CD4-positive, alpha-beta T cell (primary cell): ENCODE data around the gene FAM83E. TPM values are rescaled to one million over a fixed set of nuclear protein-coding genes. Genes with fewer than 3 reads are reported as not detected.
"Not testable (repeated sequence)": the region's sequence is repeated elsewhere in the genome, so short reads cannot be mapped to it uniquely, and the experiment has no call there.

ENCODE experiments used
- ATAC-seq: fragments of 200-7000 bp; cut with Tn5 transposase; one replicate; pipeline ENCODE4 v1.10.0; 2022; ENCODE audit warnings: mild to moderate bottlenecking; ENCODE audit not compliant: poor library complexity
- CTCF ChIA-PET: fragments of 350-600 bp; sonication (Branson Sonifier 250); formaldehyde crosslinking; loops from one replicate; lab custom pipeline; 2021; ENCODE audit warnings: antibody characterized with exemption, inconsistent platforms; lab: Charles Lee
- POLR2A ChIA-PET: fragments of 350-600 bp; sonication (Branson Sonifier 250); formaldehyde crosslinking; loops from one replicate; lab custom pipeline; 2021; ENCODE audit warnings: antibody characterized with exemption, inconsistent platforms; lab: Charles Lee
- DNase-seq, 14 experiments: peaks; one replicate each; pipeline ENCODE4 v3.0.0-alpha.2; 2013 to 2020; ENCODE audit warnings: mixed read lengths in 2 of 14
- H3K27ac ChIP-seq, 2 donors: one replicate each; pipeline versions ENCODE4 v1.5.1 to v1.7.0; 2013; ENCODE audit warnings: low read length in 2 of 2, low read depth in 1 of 2, mild to moderate bottlenecking in 1 of 2
- H3K27me3 ChIP-seq, 2 experiments: 1 replicate in 1 of 2; 2 replicates in 1 of 2; pipeline versions ENCODE4 v1.6.1 to v1.7.0; 2013; ENCODE audit warnings: low read length in 2 of 2, control low read depth in 1 of 2, mild to moderate bottlenecking in 1 of 2, moderate library complexity in 1 of 2; ENCODE audit not compliant: insufficient read depth in 2 of 2, control insufficient read depth in 1 of 2
- H3K36me3 ChIP-seq: one replicate; pipeline ENCODE4 v1.6.1; 2013; ENCODE audit warnings: low read length, control low read depth; ENCODE audit not compliant: insufficient read depth
- H3K4me1 ChIP-seq: one replicate; pipeline ENCODE4 v1.6.1; 2013; ENCODE audit warnings: low read length, control low read depth; ENCODE audit not compliant: insufficient read depth
- H3K4me3 ChIP-seq: one replicate; pipeline ENCODE4 v1.5.1; 2013; ENCODE audit warnings: mild to moderate bottlenecking, low read length, moderate library complexity
- H3K9me3 ChIP-seq, 2 experiments: 1 replicate in 1 of 2; 2 replicates in 1 of 2; pipeline versions ENCODE4 v1.6.1 to v1.7.0; 2013; ENCODE audit warnings: low read length in 2 of 2, mild to moderate bottlenecking in 2 of 2, control low read depth in 1 of 2, moderate library complexity in 1 of 2; ENCODE audit not compliant: control insufficient read depth in 1 of 2, insufficient read depth in 1 of 2
- H3K27ac Mint-ChIP-seq: one replicate; pipeline ENCODE4 v1.8.0; 2020; ENCODE audit warnings: mixed read lengths
- H3K27me3 Mint-ChIP-seq: one replicate; pipeline ENCODE4 v1.8.0; 2021; ENCODE audit warnings: mixed read lengths
- H3K36me3 Mint-ChIP-seq: one replicate; pipeline ENCODE4 v1.8.0; 2021; ENCODE audit warnings: low read depth, mixed read lengths
- H3K4me1 Mint-ChIP-seq: one replicate; pipeline ENCODE4 v1.8.0; 2021; ENCODE audit warnings: low read depth, mixed read lengths
- H3K4me3 Mint-ChIP-seq: one replicate; pipeline ENCODE4 v1.8.0; 2020; ENCODE audit warnings: mild to moderate bottlenecking, mixed read lengths
- H3K9me3 Mint-ChIP-seq: one replicate; pipeline ENCODE4 v1.8.0; 2020; ENCODE audit warnings: mixed read lengths
- CTCF ChIP-seq: fragments of 200-600 bp; IDR thresholded peaks from one replicate; pipeline ENCODE4 v1.8.0; 2022; ENCODE audit warnings: antibody characterized with exemption, mild to moderate bottlenecking
- intact Hi-C, 2 experiments: fragments of 100-400 bp; cut with DNase I in 1 of 2; cut with micrococcal nuclease in 1 of 2; formaldehyde crosslinking; loops; one replicate each; pipeline versions ENCODE4 v1.15.1 to v1.9.0; 2023 to 2025; cut with DNase I, micrococcal nuclease
- total RNA-seq, 174 experiments: library from RNA in 2 of 174; stranded (reverse) in 2 of 174; gene quantifications; one replicate each; pipeline ENCODE4 v1.2.3 and lab custom pipeline; 2021 to 2026

Gene FAM83E
- total RNA-seq, 2 experiments from 2014 or later, result 1.6 to 2.6 TPM

- ATAC-seq (no peak), DNase-seq (no peak)
- no peak overlapping the region for H3K4me3 ChIP-seq
- no peaks in the 10 kb centered on the region for H3K27me3 ChIP-seq
- no peaks in the 10 kb centered on the region for H3K36me3 ChIP-seq
- no peaks in the 10 kb centered on the region for H3K9me3 Mint-ChIP-seq
- H3K27ac Mint-ChIP-seq, result no peak overlapping the region
- ChIA-PET POLR2A (no interaction called here), CTCF (no interaction called here)
- peaks cover 5% of the 10 kb centered on the region for H3K4me1 Mint-ChIP-seq
- H3K36me3 Mint-ChIP-seq, result no peaks in the 10 kb centered on the region
- intact Hi-C loops, result loop anchor here (5.0 to 10.0 kb wide), 3 partner anchors 190 to 317 kb away; partner anchors contain the start of genes GRIN2D (in 1 of the 2) and KDELR1 (in 1 of the 2)
- H3K4me1 ChIP-seq, result peaks cover 6% of the 10 kb centered on the region
- H3K27me3 Mint-ChIP-seq, result peaks cover 5% of the 10 kb centered on the region
- H3K27ac ChIP-seq, result no peak overlapping the region
- no peak overlapping the region for H3K4me3 Mint-ChIP-seq
- no peaks in the 10 kb centered on the region for H3K9me3 ChIP-seq
- no peak for TF ChIP-seq CTCF
These were observed 32.7 kb downstream of the FAM83E start for GRCh38 chr19:48582168-48582567.

DNA sequence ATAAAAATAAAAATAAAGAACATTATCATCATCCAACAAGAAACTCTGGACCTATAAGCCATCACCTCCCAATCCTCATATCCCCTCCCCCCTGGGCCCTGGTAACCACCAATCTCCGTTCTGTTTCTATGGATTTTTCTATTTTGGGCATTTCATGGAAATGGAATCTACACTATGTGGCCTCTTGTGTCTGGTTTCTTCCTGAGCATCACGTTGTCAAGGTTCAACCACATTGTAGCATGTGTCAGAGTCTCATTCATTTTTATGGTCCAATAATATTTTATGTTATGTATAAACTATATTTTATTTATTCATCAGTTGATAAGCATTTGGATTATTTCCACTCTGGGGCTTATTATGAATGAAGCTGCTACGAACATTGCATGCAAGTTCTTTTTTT is 36.0 kb downstream of the FAM83E start:
- H3K36me3 ChIP-seq, result no peaks in the 10 kb centered on the region
- DNase-seq (no peak), ATAC-seq (no peak)
- no peak overlapping the region for H3K4me3 ChIP-seq
- H3K4me1 Mint-ChIP-seq, result no peaks in the 10 kb centered on the region
- no peaks in the 10 kb centered on the region for H3K9me3 Mint-ChIP-seq
- no peaks in the 10 kb centered on the region for H3K27me3 Mint-ChIP-seq
- H3K9me3 ChIP-seq, result no peaks in the 10 kb centered on the region
- H3K27ac ChIP-seq, result no peak overlapping the region
- H3K36me3 Mint-ChIP-seq, result no peaks in the 10 kb centered on the region
- ChIA-PET CTCF (no interaction called here), POLR2A (no interaction called here)
- intact Hi-C loops, result no loop called here
- no peak overlapping the region for H3K27ac Mint-ChIP-seq
- H3K27me3 ChIP-seq, result no peaks in the 10 kb centered on the region
- TF ChIP-seq CTCF, result no peak
- no peak overlapping the region for H3K4me3 Mint-ChIP-seq
- peaks cover 5% of the 10 kb centered on the region for H3K4me1 ChIP-seq

DNA sequence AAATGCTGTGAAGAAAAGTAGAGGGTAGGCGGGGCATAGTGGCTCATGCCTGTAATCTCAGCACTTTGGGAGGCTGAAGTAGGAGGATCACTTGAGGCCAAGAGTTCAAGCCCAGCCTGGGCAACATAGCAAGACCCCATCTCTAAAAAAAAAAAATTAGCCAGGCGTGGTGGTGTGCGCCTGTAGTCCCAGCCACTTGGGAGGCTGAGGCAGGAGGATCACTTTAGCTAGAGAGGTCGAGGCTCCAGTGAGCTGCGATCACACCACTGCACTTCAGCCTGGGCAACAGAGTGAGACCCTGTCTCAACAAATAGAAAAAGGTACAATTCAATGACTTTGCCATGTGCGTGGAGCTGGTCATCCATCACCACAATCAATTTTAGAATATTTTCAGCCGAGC is 37.0 kb downstream of the FAM83E start:
- CTCF ChIA-PET, result not testable (repeated sequence)

GRCh38 chr19:48575931-48576622 is 38.8 kb downstream of the FAM83E start:
- no peak overlapping the region for H3K4me3 ChIP-seq
- H3K27ac ChIP-seq, result no peak overlapping the region
- no peaks in the 10 kb centered on the region for H3K4me1 Mint-ChIP-seq
- no peaks in the 10 kb centered on the region for H3K27me3 Mint-ChIP-seq
- no peaks in the 10 kb centered on the region for H3K9me3 Mint-ChIP-seq
- H3K4me3 Mint-ChIP-seq, result no peak overlapping the region
- no peak overlapping the region for H3K27ac Mint-ChIP-seq
- ATAC-seq (no peak), DNase-seq (no peak)
- intact Hi-C loops, result no loop called here
- no peaks in the 10 kb centered on the region for H3K9me3 ChIP-seq
- ChIA-PET POLR2A (no interaction called here), CTCF (no interaction called here)
- no peaks in the 10 kb centered on the region for H3K36me3 Mint-ChIP-seq
- H3K36me3 ChIP-seq, result no peaks in the 10 kb centered on the region
- no peaks in the 10 kb centered on the region for H3K27me3 ChIP-seq
- H3K4me1 ChIP-seq, result peaks cover 4% of the 10 kb centered on the region
- no peak for TF ChIP-seq CTCF

More for the DNA sequence above, 37.0 kb downstream of the FAM83E start:
- H3K4me3 ChIP-seq, intact Hi-C loops, DNase-seq, H3K27ac Mint-ChIP-seq, H3K36me3 ChIP-seq, H3K27me3 ChIP-seq, POLR2A ChIA-PET, H3K4me1 Mint-ChIP-seq, H3K4me1 ChIP-seq, H3K27ac ChIP-seq, H3K9me3 ChIP-seq, H3K9me3 Mint-ChIP-seq, H3K36me3 Mint-ChIP-seq, H3K27me3 Mint-ChIP-seq, ATAC-seq, H3K4me3 Mint-ChIP-seq: not testable (repeated sequence)
